Esophagus muscularis mucosa (tissue), 3 donors: ENCODE data around the gene MYCBP2.

ENCODE experiments used
- POLR2A ChIP-seq: fragments of 450-650 bp; IDR thresholded peaks from one replicate; pipeline ENCODE4 v1.6.1; 2017; ENCODE audit warnings: antibody characterized with exemption, moderate library complexity, mild to moderate bottlenecking, low read depth
- TF ChIP-seq, protein P1 (sequence below), 3 experiments: fragments of 200-600 bp in 2 of 3; fragments of 450-650 bp in 1 of 3; sonication (generic) in 2 of 3; IDR thresholded peaks; one replicate each; pipeline ENCODE4 v1.5.1; 2017 to 2019; ENCODE audit warnings: antibody characterized with exemption in 3 of 3, mild to moderate bottlenecking in 2 of 3, moderate library complexity in 1 of 3

DNA sequence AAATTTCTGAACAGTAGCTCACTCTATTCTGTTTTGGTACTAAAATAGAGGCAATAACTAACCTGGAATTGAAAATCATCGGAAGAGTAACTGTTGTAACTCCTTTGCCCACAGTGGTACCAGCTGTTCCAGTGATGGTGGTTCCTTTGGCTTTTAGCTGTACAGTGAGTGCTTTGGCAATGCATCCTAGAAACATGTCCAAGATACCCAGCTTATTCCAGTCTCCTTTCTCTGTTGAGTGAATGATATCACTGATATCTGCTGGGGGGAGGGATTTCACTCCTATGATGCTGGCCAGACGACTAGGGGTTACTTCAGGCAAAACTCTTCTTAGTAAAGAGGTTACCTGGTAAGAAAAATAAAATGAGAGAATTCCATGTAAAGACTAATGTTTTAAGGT lies 259.4 kb downstream of the MYCBP2 start:
- no peak for TF ChIP-seq POLR2A
- TF ChIP-seq, protein P1, sequence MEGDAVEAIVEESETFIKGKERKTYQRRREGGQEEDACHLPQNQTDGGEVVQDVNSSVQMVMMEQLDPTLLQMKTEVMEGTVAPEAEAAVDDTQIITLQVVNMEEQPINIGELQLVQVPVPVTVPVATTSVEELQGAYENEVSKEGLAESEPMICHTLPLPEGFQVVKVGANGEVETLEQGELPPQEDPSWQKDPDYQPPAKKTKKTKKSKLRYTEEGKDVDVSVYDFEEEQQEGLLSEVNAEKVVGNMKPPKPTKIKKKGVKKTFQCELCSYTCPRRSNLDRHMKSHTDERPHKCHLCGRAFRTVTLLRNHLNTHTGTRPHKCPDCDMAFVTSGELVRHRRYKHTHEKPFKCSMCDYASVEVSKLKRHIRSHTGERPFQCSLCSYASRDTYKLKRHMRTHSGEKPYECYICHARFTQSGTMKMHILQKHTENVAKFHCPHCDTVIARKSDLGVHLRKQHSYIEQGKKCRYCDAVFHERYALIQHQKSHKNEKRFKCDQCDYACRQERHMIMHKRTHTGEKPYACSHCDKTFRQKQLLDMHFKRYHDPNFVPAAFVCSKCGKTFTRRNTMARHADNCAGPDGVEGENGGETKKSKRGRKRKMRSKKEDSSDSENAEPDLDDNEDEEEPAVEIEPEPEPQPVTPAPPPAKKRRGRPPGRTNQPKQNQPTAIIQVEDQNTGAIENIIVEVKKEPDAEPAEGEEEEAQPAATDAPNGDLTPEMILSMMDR (IDR thresholded peaks at IDR 0.05): no peak
